HFFc6 (cell line): ENCODE results near the gene KDM1A. TPM values are rescaled to one million over a fixed set of nuclear protein-coding genes. Genes with fewer than 3 reads are reported as not detected.

Experiments
- DNase-seq: peaks from one replicate; pipeline ENCODE4 v3.0.0-alpha.2; 2018
- H3K27ac Mint-ChIP-seq: 2 replicates; pipeline ENCODE4 v1.8.0; 2020; ENCODE audit warnings: mild to moderate bottlenecking, mixed read lengths
- H3K27me3 Mint-ChIP-seq: 2 replicates; pipeline ENCODE4 v1.8.0; 2021; ENCODE audit warnings: mild to moderate bottlenecking, moderate library complexity, mixed read lengths; ENCODE audit not compliant: insufficient read depth
- H3K36me3 Mint-ChIP-seq: 2 replicates; pipeline ENCODE4 v1.8.0; 2021; ENCODE audit warnings: low read depth, mixed read lengths
- H3K4me1 Mint-ChIP-seq: 2 replicates; pipeline ENCODE4 v1.8.0; 2020; ENCODE audit warnings: low read depth, mixed read lengths
- H3K4me3 Mint-ChIP-seq: 2 replicates; pipeline ENCODE4 v1.8.0; 2020; ENCODE audit warnings: mild to moderate bottlenecking, moderate library complexity, mixed read lengths
- H3K9me3 Mint-ChIP-seq: 2 replicates; pipeline ENCODE4 v1.8.0; 2020; ENCODE audit warnings: mild to moderate bottlenecking, mixed read lengths
- total RNA-seq, 6 experiments: library from RNA; stranded (reverse); fragmentation: NEBNext Ultra II Directional; extraction: Animal tissue kit (Norgen Biotek cat#: 25700); gene quantifications; 2 replicates in 1 of 6; 3 replicates in 5 of 6; pipeline ENCODE4 v1.2.3, GENCODE V29; 2021
- TF ChIP-seq, protein P1 (sequence below): fragments of 200-600 bp; sonication (generic); IDR thresholded peaks from 2 replicates; pipeline ENCODE4 v1.5.0; 2021; ENCODE audit warnings: antibody characterized with exemption, mild to moderate bottlenecking

KDM1A gene
- total RNA-seq, 6 experiments from 2014 or later = 51.4 to 70.6 (median 62.5) TPM

DNA sequence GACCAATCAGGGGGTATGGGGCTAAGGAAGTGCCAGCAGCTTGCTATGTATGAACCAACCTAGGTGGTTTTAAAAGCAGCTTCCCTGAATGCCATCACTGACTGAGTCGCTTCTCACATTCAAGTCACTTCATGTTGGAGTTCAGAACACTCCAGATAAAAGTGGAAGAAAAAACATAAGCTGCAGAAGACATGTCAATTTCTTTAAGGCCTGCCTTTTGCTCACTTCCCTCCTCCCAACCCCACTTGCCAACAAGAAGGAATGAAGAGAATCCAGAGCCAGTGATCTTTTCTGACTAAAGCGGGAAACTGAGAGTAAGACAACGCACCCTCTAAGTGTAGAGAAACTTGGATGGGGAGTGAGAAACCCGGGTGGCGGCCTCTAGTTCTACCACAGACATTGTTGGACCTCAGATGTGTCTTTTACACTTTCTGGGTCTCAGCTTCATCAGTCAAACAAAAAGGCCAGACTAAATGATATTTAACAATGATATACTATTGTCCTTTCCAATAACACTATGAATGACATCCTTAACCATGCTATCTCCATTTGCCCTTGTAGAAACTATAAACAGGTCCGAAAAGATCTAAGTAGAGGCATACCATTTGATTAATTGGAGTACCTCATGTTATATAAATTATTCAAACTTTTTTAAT is 95.3 kb downstream of the KDM1A start:
- TF ChIP-seq, protein P1, sequence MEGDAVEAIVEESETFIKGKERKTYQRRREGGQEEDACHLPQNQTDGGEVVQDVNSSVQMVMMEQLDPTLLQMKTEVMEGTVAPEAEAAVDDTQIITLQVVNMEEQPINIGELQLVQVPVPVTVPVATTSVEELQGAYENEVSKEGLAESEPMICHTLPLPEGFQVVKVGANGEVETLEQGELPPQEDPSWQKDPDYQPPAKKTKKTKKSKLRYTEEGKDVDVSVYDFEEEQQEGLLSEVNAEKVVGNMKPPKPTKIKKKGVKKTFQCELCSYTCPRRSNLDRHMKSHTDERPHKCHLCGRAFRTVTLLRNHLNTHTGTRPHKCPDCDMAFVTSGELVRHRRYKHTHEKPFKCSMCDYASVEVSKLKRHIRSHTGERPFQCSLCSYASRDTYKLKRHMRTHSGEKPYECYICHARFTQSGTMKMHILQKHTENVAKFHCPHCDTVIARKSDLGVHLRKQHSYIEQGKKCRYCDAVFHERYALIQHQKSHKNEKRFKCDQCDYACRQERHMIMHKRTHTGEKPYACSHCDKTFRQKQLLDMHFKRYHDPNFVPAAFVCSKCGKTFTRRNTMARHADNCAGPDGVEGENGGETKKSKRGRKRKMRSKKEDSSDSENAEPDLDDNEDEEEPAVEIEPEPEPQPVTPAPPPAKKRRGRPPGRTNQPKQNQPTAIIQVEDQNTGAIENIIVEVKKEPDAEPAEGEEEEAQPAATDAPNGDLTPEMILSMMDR = no peak
- H3K36me3 Mint-ChIP-seq = peaks cover 5% of the 10 kb centered on the region; the same call in 1 of the 2 replicates
- peak overlapping the region; percentile 73 for H3K27ac Mint-ChIP-seq
- peaks cover 65% of the 10 kb centered on the region for H3K4me1 Mint-ChIP-seq
- no peaks in the 10 kb centered on the region; the same call in 1 of the 2 replicates for H3K27me3 Mint-ChIP-seq
- H3K9me3 Mint-ChIP-seq = no peaks in the 10 kb centered on the region
- no peak for DNase-seq
- no peak overlapping the region for H3K4me3 Mint-ChIP-seq

DNA sequence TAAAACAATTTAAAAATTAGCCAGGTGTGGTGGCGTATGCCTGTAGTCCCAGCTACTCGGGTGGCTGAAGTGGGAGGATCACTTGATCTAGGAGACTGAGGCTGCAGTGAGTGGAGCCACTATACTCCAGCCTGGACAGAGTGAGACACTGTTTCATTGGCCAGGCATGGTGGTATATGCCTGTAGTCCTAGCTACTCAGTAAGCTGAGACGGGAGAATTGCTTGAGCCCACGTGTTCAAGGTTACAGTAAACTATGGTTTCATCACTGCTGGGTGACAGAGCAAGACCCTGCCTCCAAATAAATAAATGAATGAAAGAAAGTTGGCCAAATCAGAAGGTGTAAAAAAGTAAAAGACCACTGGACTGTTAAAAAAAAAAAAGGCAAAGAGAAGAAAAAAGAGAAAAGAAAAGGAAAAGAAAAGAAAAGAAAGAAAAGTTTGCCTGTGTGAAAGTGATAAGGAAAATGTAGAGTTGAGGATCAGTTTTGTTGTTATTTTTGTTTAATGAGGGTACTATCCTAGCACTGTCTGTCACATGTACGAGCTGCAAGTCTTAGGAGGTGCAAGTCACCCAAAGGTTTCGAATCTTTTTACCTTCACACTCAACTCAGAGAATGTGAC is 97.1 kb downstream of the KDM1A start:
- H3K4me1 Mint-ChIP-seq = peaks cover 66% of the 10 kb centered on the region
- H3K27ac Mint-ChIP-seq = peak overlapping the region; percentile 36; the same call in 1 of the 2 replicates

DNA sequence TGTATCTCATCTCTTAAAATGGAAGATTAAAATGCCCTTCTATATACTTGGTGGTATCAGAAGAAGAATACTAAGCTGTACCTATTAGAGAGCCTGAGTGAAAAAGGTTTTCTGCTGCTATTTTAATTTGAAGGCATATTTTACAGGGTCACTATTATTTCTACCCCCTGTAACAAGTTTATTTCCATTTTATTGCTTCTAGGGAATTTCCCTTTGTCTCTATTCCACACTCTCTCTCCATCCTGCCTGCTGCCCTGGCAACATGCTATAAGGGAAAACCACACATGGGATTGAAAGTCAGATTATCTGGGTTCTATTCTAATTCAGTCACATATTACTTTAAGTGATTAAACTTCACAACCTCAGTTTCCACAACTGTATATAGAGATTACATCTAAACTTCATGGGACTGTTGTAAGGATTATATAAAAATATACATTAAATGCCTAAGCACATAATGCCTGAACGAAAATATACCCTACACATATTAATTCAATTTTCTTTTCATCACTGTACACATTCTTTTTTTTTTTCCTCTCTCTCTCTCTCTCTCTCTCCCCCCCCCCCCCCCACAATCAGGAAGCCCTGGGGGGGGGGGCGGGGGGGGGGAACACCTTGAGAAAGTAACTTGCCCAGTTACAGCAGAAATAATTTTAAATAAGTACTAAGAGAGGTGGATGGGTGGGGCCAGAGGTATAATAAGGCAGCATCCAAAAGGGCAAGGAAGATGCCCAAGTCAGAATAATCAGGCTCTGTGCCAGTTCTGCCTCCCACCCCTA is 97.8 kb downstream of the KDM1A start:
- peaks cover 5% of the 10 kb centered on the region; the same call in 1 of the 2 replicates for H3K36me3 Mint-ChIP-seq
- H3K27me3 Mint-ChIP-seq = no peaks in the 10 kb centered on the region
- DNase-seq = no peak
- H3K4me3 Mint-ChIP-seq = no peak overlapping the region
- H3K9me3 Mint-ChIP-seq = no peaks in the 10 kb centered on the region
- H3K4me1 Mint-ChIP-seq = peaks cover 61% of the 10 kb centered on the region
- H3K27ac Mint-ChIP-seq = no peak overlapping the region
- TF ChIP-seq, protein P1 = no peak

More for the DNA sequence above, 97.1 kb downstream of the KDM1A start:
- DNase-seq = no peak
- TF ChIP-seq, protein P1 = no peak
- Mint-ChIP-seq H3K36me3 (peaks cover 5% of the 10 kb centered on the region; the same call in 1 of the 2 replicates), H3K27me3 (no peaks in the 10 kb centered on the region; the same call in 1 of the 2 replicates), H3K4me3 (no peak overlapping the region), H3K9me3 (no peaks in the 10 kb centered on the region)

DNA sequence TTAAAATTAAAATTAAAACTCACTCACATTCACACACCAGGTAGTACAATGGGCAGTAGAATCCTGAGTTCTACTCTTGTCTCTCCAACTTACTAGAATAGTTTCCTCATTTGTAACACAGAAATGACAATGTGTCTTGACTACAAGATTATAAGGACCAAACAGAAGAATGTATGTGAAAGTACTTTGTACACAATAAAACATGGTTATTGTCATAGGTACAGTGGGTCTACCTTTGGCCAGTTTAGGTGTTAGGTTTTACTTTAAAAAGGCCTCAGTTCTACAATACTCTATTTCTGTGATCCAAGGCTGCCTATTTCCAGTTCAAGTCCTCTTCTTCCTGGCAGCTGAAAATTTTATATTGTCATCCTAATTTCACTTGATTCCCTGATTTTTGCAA is 99.1 kb downstream of the KDM1A start:
- peaks cover 5% of the 10 kb centered on the region; the same call in 1 of the 2 replicates for H3K36me3 Mint-ChIP-seq
- no peaks in the 10 kb centered on the region for H3K27me3 Mint-ChIP-seq
- TF ChIP-seq, protein P1 = no peak
- H3K4me3 Mint-ChIP-seq = no peak overlapping the region
- no peak for DNase-seq
- H3K4me1 Mint-ChIP-seq = peaks cover 64% of the 10 kb centered on the region
- H3K27ac Mint-ChIP-seq = no peak overlapping the region
- no peaks in the 10 kb centered on the region for H3K9me3 Mint-ChIP-seq

DNA sequence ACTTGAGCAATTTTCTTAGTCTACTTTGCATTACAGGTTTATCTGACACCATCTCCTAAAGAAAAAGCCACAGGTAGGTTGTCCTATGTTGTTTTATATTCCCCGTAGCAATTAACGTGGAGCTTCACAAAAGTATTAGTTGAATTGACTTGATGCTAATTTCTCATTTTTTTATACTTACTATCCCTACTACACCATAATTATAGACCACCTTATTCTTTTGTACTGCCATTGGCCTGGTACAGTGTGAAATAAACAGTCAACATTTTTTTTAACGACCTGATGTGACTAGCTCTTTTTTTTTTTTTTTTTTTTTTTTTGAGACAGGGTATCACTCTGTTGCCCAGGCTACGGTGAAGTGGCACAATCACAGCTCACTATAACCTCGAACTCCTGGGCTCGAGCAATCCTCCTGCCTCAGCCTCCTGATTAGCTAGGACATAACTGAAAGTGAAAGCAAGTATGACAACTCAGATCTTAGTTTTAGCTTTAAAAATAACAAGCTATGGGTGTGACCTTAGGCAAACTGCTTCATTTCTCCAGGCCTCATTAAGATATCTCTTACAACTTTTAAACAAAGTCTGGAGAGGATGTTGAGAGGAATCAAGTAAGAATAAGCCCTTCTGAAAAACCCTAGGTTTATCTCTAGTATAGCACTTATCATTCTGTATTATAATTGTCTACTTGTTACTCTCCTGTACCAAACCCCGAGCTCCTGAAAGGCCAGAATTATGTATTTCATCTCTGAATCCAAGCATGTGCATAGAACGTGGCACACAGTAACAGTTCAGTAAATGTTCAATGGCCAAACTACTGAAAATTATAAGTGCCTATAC is 99.9 kb downstream of the KDM1A start:
- Mint-ChIP-seq H3K4me3 (peak overlapping the region; percentile 64), H3K27me3 (no peaks in the 10 kb centered on the region), H3K4me1 (peaks cover 67% of the 10 kb centered on the region), H3K27ac (peak overlapping the region; percentile 62; the same call in 1 of the 2 replicates), H3K9me3 (no peaks in the 10 kb centered on the region), H3K36me3 (peaks cover 5% of the 10 kb centered on the region; the same call in 1 of the 2 replicates)
- TF ChIP-seq, protein P1 = no peak
- no peak for DNase-seq
